SK-N-SH (cell line): ENCODE measurements around the gene ADAM11. TPM values are rescaled to one million over a fixed set of nuclear protein-coding genes. Genes with fewer than 3 reads are reported as not detected.
A peak's percentile ranks its signal among the peaks of the same experiment; 100 is the strongest.

Experiments used
- CTCF ChIA-PET: fragments of 300-600, 350-600 bp; formaldehyde crosslinking; extraction: SDS; loops from one replicate; lab custom pipeline; 2021; lab: Yijun Ruan, JAX
- POLR2A ChIA-PET: fragments of 350-600 bp; sonication (Branson Sonifier 250); formaldehyde crosslinking; extraction: SDS; loops from one replicate; lab custom pipeline; 2020; ENCODE audit warnings: antibody characterized with exemption, inconsistent platforms; lab: Yijun Ruan, JAX
- DNase-seq: peaks from one replicate; pipeline ENCODE4 v3.0.0; 2012
- H2AFZ ChIP-seq: fragments of 200-600 bp; sonication (generic); 2 replicates; pipeline ENCODE4 v1.8.1; 2016; ENCODE audit warnings: antibody characterized with exemption, mild to moderate bottlenecking, low read depth
- H3F3A ChIP-seq: fragments of 200-600 bp; sonication (generic); replicated peaks from 2 replicates; pipeline ENCODE3; 2016; ENCODE audit warnings: antibody characterized with exemption, mild to moderate bottlenecking; ENCODE audit not compliant: insufficient read depth
- H3K27ac ChIP-seq, 2 experiments: fragments of 200-500 bp in 1 of 2; fragments of 200-600 bp in 1 of 2; sonication (Bioruptor generic) in 1 of 2; sonication (generic), shearing (Covaris generic) in 1 of 2; 2 replicates each; pipeline versions ENCODE4 v1.5.1 to v1.6.1; 2014 to 2016; ENCODE audit warnings: low read depth in 2 of 2, inconsistent platforms in 1 of 2, low read length in 1 of 2, mild to moderate bottlenecking in 1 of 2, mixed read lengths in 1 of 2
- H3K27me3 ChIP-seq: fragments of 200-600 bp; sonication (generic), shearing (Covaris generic); 2 replicates; pipeline ENCODE4 v1.6.1; 2016; ENCODE audit warnings: mixed run types; ENCODE audit not compliant: insufficient read depth
- H3K36me3 ChIP-seq, 2 experiments: fragments of 200-500 bp in 1 of 2; fragments of 200-600 bp in 1 of 2; sonication (Bioruptor generic) in 1 of 2; sonication (generic) in 1 of 2; replicated peaks in 1 of 2; 2 replicates each; pipeline versions ENCODE3 to v1.5.1; 2014 to 2016; ENCODE audit warnings: low read length in 1 of 2, mild to moderate bottlenecking in 1 of 2; ENCODE audit not compliant: insufficient read depth in 2 of 2, control insufficient read depth in 1 of 2
- H3K4me1 ChIP-seq, 2 experiments: fragments of 200-500 bp in 1 of 2; fragments of 200-600 bp in 1 of 2; sonication (Bioruptor generic) in 1 of 2; sonication (generic), shearing (Covaris generic) in 1 of 2; 2 replicates each; pipeline versions ENCODE4 v1.5.1 to v1.6.1; 2014 to 2016; ENCODE audit warnings: low read depth in 1 of 2, low read length in 1 of 2, mixed run types in 1 of 2; ENCODE audit not compliant: insufficient read depth in 2 of 2, control insufficient read depth in 1 of 2
- H3K4me2 ChIP-seq: fragments of 200-600 bp; sonication (generic), shearing (Covaris generic); 2 replicates; pipeline ENCODE4 v1.6.1; 2017; ENCODE audit warnings: mixed run types
- H3K4me3 ChIP-seq, 2 experiments: fragments of 200-500 bp in 1 of 2; fragments of 200-600 bp in 1 of 2; sonication (Bioruptor generic) in 1 of 2; sonication (generic), shearing (Covaris generic) in 1 of 2; 2 replicates each; pipeline versions ENCODE4 v1.5.1 to v1.8.1; 2014 to 2016; ENCODE audit warnings: low read depth in 2 of 2, inconsistent platforms in 1 of 2, low read length in 1 of 2, mild to moderate bottlenecking in 1 of 2, mixed read lengths in 1 of 2, moderate library complexity in 1 of 2
- H3K79me2 ChIP-seq: fragments of 200-600 bp; sonication (generic); 2 replicates; pipeline ENCODE4 v1.8.1; 2017; ENCODE audit warnings: mild to moderate bottlenecking; ENCODE audit not compliant: insufficient read depth
- H3K9ac ChIP-seq: fragments of 200-600 bp; sonication (generic); 2 replicates; pipeline ENCODE4 v1.6.1; 2017; ENCODE audit warnings: mixed run types
- H3K9me2 ChIP-seq: fragments of 200-600 bp; sonication (generic); 2 replicates; pipeline ENCODE4 v1.6.1; 2017; ENCODE audit warnings: mixed run types
- H3K9me3 ChIP-seq: fragments of 200-600 bp; sonication (generic); 2 replicates; pipeline ENCODE4 v1.6.1; 2017; ENCODE audit warnings: mixed run types, mild to moderate bottlenecking, moderate library complexity
- H4K20me1 ChIP-seq: fragments of 200-600 bp; sonication (generic); 2 replicates; pipeline ENCODE4 v1.6.1; 2017; ENCODE audit warnings: mild to moderate bottlenecking, mixed run types; ENCODE audit not compliant: insufficient read depth
- CHD2 ChIP-seq: fragments of 150-350 bp; IDR thresholded peaks from 2 replicates; pipeline ENCODE4 v1.6.1; 2018; ENCODE audit warnings: low read length; ENCODE audit not compliant: partially characterized antibody
- ELF1 ChIP-seq: IDR thresholded peaks from 2 replicates; pipeline ENCODE4 v1.4.0; 2012
- EZH2phosphoT487 ChIP-seq: fragments of 200-600 bp; sonication (generic); IDR thresholded peaks from 2 replicates; pipeline ENCODE4 v1.6.1; 2017; ENCODE audit warnings: low read depth, mixed run types, mild to moderate bottlenecking, antibody characterized with exemption, moderate library complexity, borderline replicate concordance
- FOSL2 ChIP-seq: IDR thresholded peaks from 2 replicates; pipeline ENCODE4 v1.4.0; 2012; ENCODE audit warnings: low read depth, mild to moderate bottlenecking, moderate library complexity, borderline replicate concordance
- FOXJ3 ChIP-seq: sonication (generic); formaldehyde crosslinking; IDR thresholded peaks from 2 replicates; pipeline ENCODE4 v1.5.1; 2020; ENCODE audit warnings: mild to moderate bottlenecking, missing genetic modification reagents
- FOXM1 ChIP-seq: IDR thresholded peaks from 2 replicates; pipeline ENCODE4 v1.4.0; 2012; ENCODE audit warnings: low read depth, mild to moderate bottlenecking
- GABPA ChIP-seq: IDR thresholded peaks from 2 replicates; pipeline ENCODE4 v1.4.0; 2012; ENCODE audit warnings: low read depth, mild to moderate bottlenecking
- MEF2A ChIP-seq: IDR thresholded peaks from 2 replicates; pipeline ENCODE4 v1.4.0; 2012; ENCODE audit warnings: low read depth, borderline replicate concordance
- MXI1 ChIP-seq: IDR thresholded peaks from 2 replicates; pipeline ENCODE4 v1.6.1; 2012; ENCODE audit warnings: mild to moderate bottlenecking, low read depth, low read length, improper control_type of control experiment
- NFIC ChIP-seq: IDR thresholded peaks from 2 replicates; pipeline ENCODE4 v1.4.0; 2012; ENCODE audit warnings: borderline replicate concordance
- RAD21 ChIP-seq: IDR thresholded peaks from 2 replicates; pipeline ENCODE4 v1.6.1; 2012; ENCODE audit warnings: mild to moderate bottlenecking, low read length
- RFX5 ChIP-seq: IDR thresholded peaks from 2 replicates; pipeline ENCODE4 v1.6.1; 2012; ENCODE audit warnings: mild to moderate bottlenecking, improper control_type of control experiment, low read length
- RXRA ChIP-seq: IDR thresholded peaks from 2 replicates; pipeline ENCODE4 v1.4.0; 2012; ENCODE audit warnings: low read depth, mild to moderate bottlenecking, borderline replicate concordance
- SMC3 ChIP-seq: IDR thresholded peaks from 2 replicates; pipeline ENCODE4 v1.6.1; 2012; ENCODE audit warnings: low read depth, low read length, improper control_type of control experiment
- TAF1 ChIP-seq: IDR thresholded peaks from 2 replicates; pipeline ENCODE4 v1.6.1; 2012; ENCODE audit warnings: low read depth, mild to moderate bottlenecking, low read length, moderate library complexity, borderline replicate concordance
- TCF12 ChIP-seq: IDR thresholded peaks from 2 replicates; pipeline ENCODE4 v1.4.0; 2012
- TEAD4 ChIP-seq: IDR thresholded peaks from 2 replicates; pipeline ENCODE4 v1.4.0; 2012; ENCODE audit warnings: mild to moderate bottlenecking, borderline replicate concordance; ENCODE audit not compliant: insufficient read depth
- ZBTB33 ChIP-seq: IDR thresholded peaks from 2 replicates; pipeline ENCODE4 v1.4.0; 2012; ENCODE audit warnings: low read depth, borderline replicate concordance
- WGBS: methylation state at CpG from one replicate; pipeline ENCODE4 v1.1.6; 2017; ENCODE audit warnings: low lambda C conversion rate; 5-methylcytosine and 5-hydroxymethylcytosine counted together
- polyA plus RNA-seq, 3 experiments: library from polyadenylated mRNA; depleted of rRNA; stranded (reverse); fragments of >200 nt; gene quantifications; 2 replicates each; pipeline ENCODE4 v1.2.3, GENCODE V29; 2012
- TF ChIP-seq, protein P1 (sequence below): IDR thresholded peaks from 2 replicates; pipeline ENCODE4 v1.4.0; 2012; ENCODE audit warnings: low read depth

The ADAM11 gene
- polyA plus RNA-seq, 1 of the 3 experiments (the other 2 are of a cell fraction), result 2.5 TPM

DNA sequence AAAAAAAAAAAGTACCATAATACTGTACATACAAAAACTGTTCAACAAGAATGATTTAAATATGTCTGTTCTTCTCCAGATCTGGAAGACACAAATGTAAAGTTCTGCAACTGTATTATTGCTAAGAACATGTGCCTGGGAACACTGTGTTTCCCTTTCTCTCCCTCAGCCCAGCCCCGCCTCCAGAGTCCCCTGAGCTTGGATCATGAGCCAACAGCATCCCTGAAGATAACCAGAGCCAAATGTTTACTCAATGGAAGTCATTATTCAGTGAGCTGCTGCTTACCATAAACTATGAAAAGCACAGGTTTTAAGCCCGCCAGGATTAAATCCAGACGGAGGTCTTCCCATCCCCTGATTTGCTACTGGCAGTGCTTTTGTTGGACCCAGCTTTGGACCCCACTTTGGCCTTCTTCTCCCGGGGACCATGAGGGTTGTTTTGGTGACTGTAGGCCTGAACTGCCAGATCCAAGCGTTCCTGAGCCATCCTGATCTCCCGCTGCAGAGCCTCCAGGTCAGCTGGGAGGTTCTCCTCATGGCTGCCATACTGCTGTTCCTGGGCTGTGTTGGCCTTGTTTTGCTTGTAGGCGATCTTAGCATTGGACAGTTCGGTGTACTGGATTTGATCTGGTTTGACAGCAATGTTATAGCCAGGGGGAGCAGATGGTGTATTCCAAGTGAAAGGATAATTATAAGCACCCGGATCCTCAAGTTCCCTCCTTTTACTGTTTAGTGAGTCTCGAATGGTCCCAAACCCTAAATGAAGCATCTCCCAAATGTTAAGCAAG lies 45.7 kb downstream of the ADAM11 start:
- POLR2A ChIA-PET, result no interaction called here
- TF ChIP-seq SMC3 (no peak), MEF2A (no peak), TCF12 (peak; percentile 52; the same call in 1 of the 2 replicates)
- H3K4me3 ChIP-seq, result no peak overlapping the region
- H3K9me3 ChIP-seq, result no peaks in the 10 kb centered on the region
- H2AFZ ChIP-seq, result no peak overlapping the region
- H3K27me3 ChIP-seq, result no peaks in the 10 kb centered on the region
- H3K27ac ChIP-seq, result no peak overlapping the region; a peak in 1 of 4 replicates
- H3K4me2 ChIP-seq, result no peak overlapping the region
- DNase-seq, result no peak
- H3K9me2 ChIP-seq, result no peaks in the 10 kb centered on the region
- WGBS, result 92% methylated on average over 10 of the region's 10 CpGs
- H3F3A ChIP-seq, result peaks cover 10% of the 10 kb centered on the region
- CTCF ChIA-PET, result interaction anchor here (7.0 kb wide), 1 partner anchor 25 kb away, joined by 37 read pairs; no protein-coding TSS in a partner anchor
- H3K4me1 ChIP-seq, result peaks cover 6 to 11% of the 10 kb centered on the region in 2 experiments; a peak in 3 of 4 replicates
- H4K20me1 ChIP-seq, result peaks cover 25% of the 10 kb centered on the region
- peaks cover 100% of the 10 kb centered on the region for H3K79me2 ChIP-seq
- no peak overlapping the region for H3K9ac ChIP-seq
- peaks cover 25 to 70% of the 10 kb centered on the region in 2 experiments for H3K36me3 ChIP-seq

DNA sequence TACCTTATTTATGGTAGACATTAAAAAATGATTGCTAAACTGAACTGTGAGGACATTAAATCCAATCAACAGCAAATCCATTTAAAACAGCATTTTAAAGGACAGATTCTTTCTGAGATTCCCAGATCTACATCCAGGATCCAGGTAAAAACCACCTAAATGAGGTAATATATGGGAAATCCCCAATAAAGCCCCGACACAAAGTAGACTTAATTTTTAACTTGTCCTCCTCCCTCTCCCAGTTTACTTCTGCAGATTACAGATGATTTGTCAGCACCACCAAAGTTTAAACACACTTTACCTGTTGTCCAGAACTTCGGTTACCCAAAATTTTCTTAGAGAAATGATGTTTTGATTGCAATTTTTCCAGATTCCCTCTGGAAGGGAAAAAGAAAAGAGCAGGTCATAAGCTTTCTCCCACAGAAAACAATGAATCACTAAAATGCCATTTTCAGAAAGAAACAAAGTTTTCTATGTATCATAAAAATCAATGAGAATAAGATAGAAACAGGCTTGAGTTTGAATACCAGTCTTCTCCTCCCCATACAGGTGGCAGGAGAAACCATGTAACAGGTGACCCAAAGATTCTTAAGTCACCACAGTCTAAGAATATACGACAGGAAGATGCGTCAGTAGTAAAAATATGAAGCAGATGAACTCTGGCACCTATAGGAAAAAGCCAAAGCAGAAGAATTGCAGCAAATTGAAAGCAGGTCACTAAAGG lies 48.5 kb downstream of the ADAM11 start:
- TF ChIP-seq TAF1 (no peak), GABPA (no peak), FOSL2 (no peak), FOXJ3 (CRISPR knock-in tag) (no peak), EZH2phosphoT487 (no peak), RFX5 (no peak), RXRA (no peak), MXI1 (no peak), ZBTB33 (no peak), NFIC (no peak), CHD2 (no peak), RAD21 (no peak), FOXM1 (no peak), TEAD4 (no peak), ELF1 (no peak)
- TF ChIP-seq, protein P1, sequence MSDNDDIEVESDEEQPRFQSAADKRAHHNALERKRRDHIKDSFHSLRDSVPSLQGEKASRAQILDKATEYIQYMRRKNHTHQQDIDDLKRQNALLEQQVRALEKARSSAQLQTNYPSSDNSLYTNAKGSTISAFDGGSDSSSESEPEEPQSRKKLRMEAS, result no peak
- TF ChIP-seq, all 33 proteins: peak for 0
- peak overlapping the region; percentile 42; the same call in 1 of the 2 replicates for H3K4me2 ChIP-seq
- H3K9me2 ChIP-seq, result no peaks in the 10 kb centered on the region
- H3K79me2 ChIP-seq, result peaks cover 100% of the 10 kb centered on the region
- WGBS, result 80% methylated on average over 4 of the region's 4 CpGs
- ChIA-PET CTCF (interaction anchor here (7.0 kb wide), 1 partner anchor 27 kb away, joined by 37 read pairs; no protein-coding TSS in a partner anchor), POLR2A (no interaction called here)
- H3K4me1 ChIP-seq, result peaks cover 6 to 11% of the 10 kb centered on the region in 2 experiments; a peak in 3 of 4 replicates
- peaks cover 28% of the 10 kb centered on the region for H4K20me1 ChIP-seq
- 0 out of 2 replicates have a peak overlapping the region, but pooled peaks have one; percentile 17 for H3K9ac ChIP-seq
- no peaks in the 10 kb centered on the region for H3K9me3 ChIP-seq
- H3K27me3 ChIP-seq, result no peaks in the 10 kb centered on the region
- H3K27ac ChIP-seq, result peak overlapping the region; percentile 5 to 44; a peak in 3 of 4 replicates
- H3F3A ChIP-seq, result peaks cover 10% of the 10 kb centered on the region
- no peak for DNase-seq
- H2AFZ ChIP-seq, result no peak overlapping the region
- peaks cover 25 to 42% of the 10 kb centered on the region in 2 experiments for H3K36me3 ChIP-seq
- H3K4me3 ChIP-seq, result no peak overlapping the region
